Stimulated activated naive CD4-positive, alpha-beta T cell (primary cell): ENCODE data around the gene F2RL2.
A peak's percentile ranks its signal among the peaks of the same experiment; 100 is the strongest.
"Not testable (repeated sequence)": the region's sequence is repeated elsewhere in the genome, so short reads cannot be mapped to it uniquely, and the experiment has no call there.

Source experiments
- DNase-seq, 6 experiments: peaks; one replicate each; lab custom pipeline; 2025; lab: John Stamatoyannopoulos, UW

The F2RL2 gene

GRCh38 chr5:76620166-76620565 lies 3.0 kb downstream of the F2RL2 start:
- DNase-seq, result no peak

DNA sequence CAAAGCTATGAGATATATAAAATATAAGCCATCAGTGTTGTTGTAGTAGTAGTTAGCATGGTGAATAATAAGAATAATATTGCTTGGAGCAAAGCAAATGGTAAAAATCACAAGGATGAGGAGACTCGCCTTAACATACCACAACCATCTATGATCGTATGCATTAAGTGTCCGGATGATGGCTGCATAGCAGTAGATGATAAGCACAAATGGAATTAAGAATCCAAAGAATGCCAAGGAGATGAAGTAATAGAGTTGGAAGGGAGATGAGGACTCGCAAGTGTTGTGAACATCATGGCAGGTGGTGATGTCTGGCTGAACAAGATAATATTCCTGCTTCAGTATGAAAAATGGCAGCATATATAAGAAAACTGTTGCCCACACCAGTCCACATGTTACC lies 5.5 kb downstream of the F2RL2 start:
- no peak for DNase-seq

- DNase-seq, result no peak
Observed at GRCh38 chr5:76617229-76617628, 6.0 kb downstream of the F2RL2 start.

- no peak for DNase-seq
Observed at GRCh38 chr5:76616206-76616605, 7.0 kb downstream of the F2RL2 start.

- DNase-seq, result no peak
Observed at GRCh38 chr5:76615759-76616158, 7.4 kb downstream of the F2RL2 start.

DNA sequence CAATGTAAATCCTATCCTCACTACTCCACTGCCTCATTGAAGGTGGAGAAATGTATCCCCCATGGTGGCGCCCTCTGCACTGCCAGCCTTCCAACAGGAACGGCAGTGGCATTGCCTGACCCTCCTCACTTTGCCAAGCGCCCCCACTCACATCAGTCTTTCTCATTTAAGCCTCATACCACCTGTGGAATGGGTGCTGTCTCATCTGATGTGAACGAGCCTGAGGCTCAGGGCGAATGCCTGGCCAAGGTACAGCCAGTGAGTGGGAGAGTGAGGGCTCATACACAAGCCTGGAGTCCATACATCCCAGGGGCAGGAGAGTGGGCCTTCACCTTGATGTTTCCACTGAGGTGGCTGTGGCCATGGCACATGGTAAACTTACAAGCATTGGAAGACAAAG lies 10.3 kb downstream of the F2RL2 start:
- DNase-seq, result no peak

GRCh38 chr5:76610196-76610595 lies 13.0 kb downstream of the F2RL2 start:
- DNase-seq, result no peak

GRCh38 chr5:76608833-76609232 lies 14.4 kb downstream of the F2RL2 start:
- peak in 1 of 6 experiments; percentile 11 for DNase-seq

DNA sequence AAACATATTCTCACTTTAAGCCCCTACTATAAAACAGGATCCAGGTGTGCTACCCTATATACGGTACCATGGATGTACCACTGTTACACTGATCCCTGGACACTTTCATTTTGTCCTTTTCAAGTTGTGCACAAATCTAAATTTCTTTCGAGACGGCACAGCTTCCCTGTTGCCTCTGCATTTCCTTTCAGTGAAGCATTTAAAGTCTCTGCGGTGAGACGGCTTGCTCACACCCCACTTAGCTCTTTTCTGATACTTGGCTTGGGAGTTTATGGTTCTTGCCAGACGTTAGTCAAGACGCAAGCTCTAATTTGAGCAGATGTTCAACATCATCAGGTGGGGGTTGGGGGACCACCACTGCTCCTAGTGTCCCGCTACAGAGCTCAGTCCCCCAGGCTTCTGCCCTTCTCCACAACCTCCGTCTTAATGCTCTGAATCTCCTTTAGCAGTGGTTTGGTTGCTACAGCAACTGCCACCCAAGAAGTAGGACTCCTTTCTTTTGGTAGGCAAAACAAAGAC lies 15.8 kb downstream of the F2RL2 start:
- no peak for DNase-seq

DNA sequence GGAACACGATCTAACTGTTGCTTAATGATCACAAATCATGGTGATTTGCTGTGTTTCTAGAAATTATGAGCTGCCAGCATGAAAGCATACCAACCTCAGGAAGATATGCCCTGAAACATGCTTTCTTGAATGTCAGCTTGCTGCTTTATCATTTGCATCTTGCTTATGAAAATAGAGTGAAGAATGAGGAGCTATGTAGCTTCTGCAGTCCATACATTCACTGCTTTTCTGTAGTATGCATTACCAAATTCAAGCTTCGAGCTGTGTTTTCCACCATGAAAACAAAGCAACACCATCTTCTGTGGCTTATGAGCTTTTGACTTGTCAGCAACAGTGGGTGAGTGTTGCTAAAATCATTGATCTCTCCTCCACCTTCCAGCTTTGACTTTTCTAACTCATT lies 16.5 kb downstream of the F2RL2 start:
- no peak for DNase-seq

DNA sequence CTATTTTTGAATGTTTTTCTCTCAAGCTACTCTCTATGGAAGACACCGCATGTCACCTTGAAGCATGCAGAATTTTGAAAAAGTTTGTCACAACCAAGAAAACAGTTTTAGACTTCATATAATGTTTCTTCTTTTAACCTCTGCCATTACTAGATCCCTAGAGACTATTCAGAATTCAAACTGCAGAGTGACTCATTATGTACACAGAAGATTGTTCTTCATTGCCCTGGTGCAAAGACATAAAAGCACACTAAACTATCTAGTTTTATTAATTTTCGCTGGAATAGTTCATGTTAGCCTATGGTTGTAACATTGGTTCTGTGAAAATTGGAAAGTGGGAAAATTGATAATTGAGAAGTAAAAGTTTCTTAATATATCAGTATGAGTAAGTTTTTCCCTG lies 18.4 kb downstream of the F2RL2 start:
- DNase-seq, result no peak

DNA sequence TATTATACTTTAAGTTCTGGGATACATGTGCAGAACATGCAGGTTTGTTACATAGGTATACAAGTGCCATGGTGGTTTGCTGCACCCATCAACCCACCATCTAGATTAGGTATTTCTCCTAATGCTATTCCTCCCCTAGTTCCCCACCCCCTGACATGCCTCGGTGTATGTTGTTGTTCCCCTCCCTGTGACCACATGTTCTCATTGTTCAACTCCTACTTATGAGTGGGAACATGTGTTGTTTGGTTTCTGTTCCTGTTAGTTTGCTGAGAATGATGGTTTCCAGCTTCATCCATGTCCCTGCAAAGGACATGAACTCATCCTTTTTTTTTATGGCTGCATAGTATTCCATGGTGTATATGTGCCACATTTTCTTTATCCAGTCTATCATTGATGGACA lies 19.2 kb downstream of the F2RL2 start:
- not testable (repeated sequence) for DNase-seq

DNA sequence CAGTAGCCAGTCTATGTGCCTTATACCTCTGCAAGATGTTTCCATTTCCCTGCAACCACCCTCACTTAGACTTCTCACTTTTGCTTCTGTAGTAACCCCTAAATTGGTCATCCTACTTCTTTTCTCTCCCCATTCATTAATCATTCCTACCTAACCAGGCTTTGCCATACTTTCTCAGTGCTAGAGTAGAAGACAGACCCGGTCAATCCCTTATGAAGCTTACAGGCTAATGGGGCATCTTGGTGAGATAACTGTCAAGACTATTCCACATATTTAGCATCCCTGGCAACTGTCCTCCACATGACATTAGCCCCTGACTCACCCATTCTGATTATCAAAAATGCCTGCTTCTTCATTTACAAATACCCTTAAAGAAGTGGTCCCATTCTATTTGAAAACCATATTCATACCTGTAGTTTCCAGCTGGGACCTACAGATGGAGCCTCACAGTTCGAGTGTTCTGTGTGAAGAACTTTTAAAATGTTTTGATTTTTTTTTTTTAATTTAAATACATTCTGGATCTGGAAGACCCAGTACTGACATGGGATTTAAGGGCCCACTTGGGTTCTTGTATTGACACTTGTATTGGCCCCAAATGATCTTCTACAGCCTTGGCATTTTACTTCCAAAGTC lies 21.0 kb downstream of the F2RL2 start:
- DNase-seq, result no peak

DNA sequence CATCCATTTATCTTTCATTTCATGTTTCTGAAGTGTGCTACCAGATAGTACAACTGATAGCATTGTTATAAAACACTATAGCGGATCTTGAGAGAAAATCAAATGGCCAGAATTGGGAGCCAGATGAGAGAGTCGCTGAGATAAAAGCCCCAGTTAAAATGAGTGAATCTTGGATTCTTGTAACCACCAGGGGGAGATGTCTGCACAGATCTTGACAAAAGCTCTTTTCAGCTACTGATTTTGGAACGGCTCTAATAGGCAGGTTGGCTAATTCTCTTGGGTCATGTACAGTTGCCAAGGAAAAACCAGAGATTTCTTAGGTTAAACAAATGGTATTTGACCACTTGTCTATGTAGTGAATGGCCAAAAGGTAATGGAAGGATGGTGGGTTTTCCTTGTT lies 21.7 kb downstream of the F2RL2 start:
- peak in 3 of 6 experiments; percentile 23 to 49 (median 40) for DNase-seq

GRCh38 chr5:76600716-76601115 lies 22.5 kb downstream of the F2RL2 start:
- DNase-seq, result no peak

DNA sequence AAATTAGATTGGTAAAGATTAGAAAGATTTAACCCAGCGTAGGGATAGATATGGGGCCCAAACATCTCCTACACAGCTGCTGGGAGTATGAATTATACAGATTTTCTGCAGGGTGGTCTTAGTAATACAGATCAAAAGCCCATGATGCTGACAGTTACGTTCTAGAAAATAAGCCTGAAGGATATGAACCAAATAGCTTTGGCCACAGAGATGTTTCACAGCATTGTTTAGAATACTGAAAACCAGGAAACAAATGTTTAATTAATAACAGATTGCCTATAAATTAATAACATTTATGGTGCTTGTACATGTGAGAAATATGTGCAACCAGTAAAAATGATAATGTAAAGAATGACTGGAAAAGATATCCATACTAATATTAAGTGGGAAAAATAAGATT lies 24.7 kb downstream of the F2RL2 start:
- no peak for DNase-seq

- DNase-seq, result no peak
Observed at GRCh38 chr5:76595755-76596481, 27.3 kb downstream of the F2RL2 start.

DNA sequence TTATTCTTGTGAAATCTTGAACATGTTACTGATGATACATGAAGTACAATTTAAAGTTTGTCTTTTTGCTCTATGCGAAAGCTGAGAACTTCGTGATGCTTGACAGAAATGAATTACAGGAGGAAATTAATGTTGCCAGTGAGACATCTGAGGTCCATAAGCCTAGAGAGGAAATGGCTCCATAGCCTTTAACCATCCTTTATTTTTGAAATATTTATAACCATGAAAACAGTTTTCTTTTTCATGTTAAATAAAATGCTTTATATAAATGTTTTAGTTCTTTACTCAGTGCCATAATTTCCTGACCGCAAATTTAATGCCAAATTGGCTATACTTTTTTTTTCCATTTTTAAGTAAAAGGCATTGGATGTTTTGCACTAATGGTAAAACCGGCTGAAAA lies 29.1 kb downstream of the F2RL2 start:
- DNase-seq, result no peak

DNA sequence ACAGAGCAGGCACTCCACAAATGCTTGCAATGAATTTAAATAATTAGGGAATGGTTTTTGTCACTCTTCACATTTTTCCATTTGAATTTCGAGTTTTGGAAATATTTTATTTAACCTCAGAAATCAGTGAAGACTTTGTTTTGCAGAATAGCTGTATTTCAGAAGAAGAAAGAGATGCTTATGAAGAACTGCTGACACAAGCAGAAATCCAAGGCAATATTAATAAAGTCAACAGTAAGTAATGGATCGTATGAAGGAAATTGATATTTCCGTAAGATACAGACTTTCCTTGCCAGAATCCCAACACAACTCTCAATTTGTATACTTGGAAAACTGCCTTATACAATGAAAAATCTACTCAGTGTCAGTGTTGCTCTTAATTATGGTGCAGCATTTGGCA lies 30.5 kb downstream of the F2RL2 start:
- no peak for DNase-seq

DNA sequence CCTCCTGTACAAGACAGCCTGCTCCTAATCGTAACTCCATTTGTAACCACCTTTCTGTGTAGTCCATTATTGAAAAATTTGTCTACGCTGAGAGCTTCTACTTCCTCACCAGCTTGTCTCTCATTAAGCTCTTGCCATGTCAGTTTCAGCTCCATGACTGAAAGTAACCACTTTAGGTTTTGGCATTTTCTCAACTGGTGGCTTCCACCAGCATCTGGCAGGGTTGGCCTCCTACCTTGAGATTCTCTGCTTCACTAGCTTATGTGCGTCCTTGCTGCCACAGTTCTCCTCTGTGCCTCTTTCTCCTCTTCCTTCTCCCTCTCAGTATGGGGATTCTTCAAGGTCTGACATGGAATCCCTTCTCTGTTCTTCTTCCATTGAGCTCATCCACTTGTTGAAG lies 31.8 kb downstream of the F2RL2 start:
- DNase-seq, result no peak

DNA sequence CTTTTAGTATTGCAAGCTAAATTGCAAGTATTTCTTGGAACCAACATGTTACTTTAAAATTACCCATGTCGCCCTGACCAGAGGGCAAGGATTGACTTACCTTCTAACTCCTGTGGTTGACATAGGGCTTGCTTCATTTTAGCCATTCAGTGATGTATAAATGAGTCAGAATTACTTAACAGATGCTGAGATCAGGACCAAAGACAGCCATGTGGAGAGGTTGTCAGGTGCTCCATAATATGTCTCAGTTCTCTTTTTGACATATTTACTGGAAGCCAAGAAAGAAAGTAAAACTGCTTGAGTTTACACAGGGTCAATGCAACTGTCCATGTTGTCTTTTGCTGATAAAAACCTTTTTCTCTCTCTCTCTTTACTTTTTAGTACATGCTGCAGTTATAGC lies 33.2 kb downstream of the F2RL2 start:
- DNase-seq, result no peak

DNA sequence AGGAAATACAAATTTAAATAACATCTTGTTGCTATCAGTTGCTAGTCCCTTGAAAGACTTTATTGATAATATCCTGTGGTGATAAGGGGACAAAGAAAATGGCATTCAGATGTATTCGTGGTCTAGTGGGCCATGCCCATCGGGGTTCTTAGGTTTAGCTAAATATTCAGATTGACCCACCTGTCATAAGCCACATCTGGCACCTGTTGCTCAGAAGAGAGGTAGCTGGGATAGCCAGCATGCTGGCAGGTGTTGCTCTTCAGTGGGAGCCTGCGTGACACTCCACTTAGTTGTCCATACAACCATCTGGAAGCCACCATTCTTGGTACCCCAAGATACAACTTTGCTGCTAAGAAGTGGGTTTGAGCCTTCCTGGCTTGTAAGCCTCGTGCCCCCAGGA lies 36.7 kb downstream of the F2RL2 start:
- no peak for DNase-seq

GRCh38 chr5:76585783-76586217 lies 37.4 kb downstream of the F2RL2 start:
- no peak for DNase-seq
